ENCODE results near the gene CLDN12.

The CLDN12 gene

GRCh38 chr7:90425376-90425775 is 22.1 kb downstream of the CLDN12 start:
- Histone ChIP-seq H3K36me3 (ENCODE audit: control insufficient read depth, insufficient read depth, low read length) (no peaks in the 10 kb centered on the region), H2AFZ (no peak overlapping the region), H3K27ac (no peak overlapping the region), H3K27me3 (ENCODE audit: control insufficient read depth, insufficient read depth, low read length) (no peaks in the 10 kb centered on the region), H3K79me2 (no peaks in the 10 kb centered on the region), H3K4me1 (no peaks in the 10 kb centered on the region), H3K4me2 (ENCODE audit: low read length) (no peak overlapping the region), H3K9ac (no peak overlapping the region), H3K9me3 (ENCODE audit: control insufficient read depth, low read length) (no peaks in the 10 kb centered on the region), H3K4me3 (ENCODE audit: low read depth, low read length) (no peak overlapping the region)
- TF ChIP-seq CTCF (IDR thresholded peaks at IDR 0.05) = no peak

- Histone ChIP-seq H2AFZ (no peak overlapping the region), H3K36me3 (ENCODE audit: control insufficient read depth, insufficient read depth, low read length) (no peaks in the 10 kb centered on the region), H3K9ac (no peak overlapping the region), H3K4me3 (ENCODE audit: low read depth, low read length) (no peak overlapping the region), H3K9me3 (ENCODE audit: control insufficient read depth, low read length) (no peaks in the 10 kb centered on the region), H3K4me1 (no peaks in the 10 kb centered on the region), H3K79me2 (no peaks in the 10 kb centered on the region), H3K27me3 (ENCODE audit: control insufficient read depth, insufficient read depth, low read length) (no peaks in the 10 kb centered on the region), H3K27ac (no peak overlapping the region), H3K4me2 (ENCODE audit: low read length) (no peak overlapping the region)
- TF ChIP-seq CTCF (IDR thresholded peaks at IDR 0.05) = no peak
These were observed 27.6 kb downstream of the CLDN12 start for GRCh38 chr7:90430614-90431460.

GRCh38 chr7:90432752-90433151 is 29.5 kb downstream of the CLDN12 start:
- Histone ChIP-seq H3K27me3 (ENCODE audit: control insufficient read depth, insufficient read depth, low read length) (no peaks in the 10 kb centered on the region), H3K9me3 (ENCODE audit: control insufficient read depth, low read length) (no peaks in the 10 kb centered on the region), H3K9ac (no peak overlapping the region), H3K79me2 (no peaks in the 10 kb centered on the region), H3K4me1 (no peaks in the 10 kb centered on the region), H2AFZ (no peak overlapping the region), H3K4me2 (ENCODE audit: low read length) (no peak overlapping the region), H3K27ac (no peak overlapping the region), H3K36me3 (ENCODE audit: control insufficient read depth, insufficient read depth, low read length) (no peaks in the 10 kb centered on the region), H3K4me3 (ENCODE audit: low read depth, low read length) (no peak overlapping the region)
- TF ChIP-seq CTCF (IDR thresholded peaks at IDR 0.05) = no peak

- no peaks in the 10 kb centered on the region for H3K27me3 ChIP-seq (ENCODE audit: control insufficient read depth, insufficient read depth, low read length)
- no peaks in the 10 kb centered on the region for H3K4me1 ChIP-seq
- H3K27ac ChIP-seq = no peak overlapping the region
- H2AFZ ChIP-seq = no peak overlapping the region
- no peaks in the 10 kb centered on the region for H3K9me3 ChIP-seq (ENCODE audit: control insufficient read depth, low read length)
- H3K79me2 ChIP-seq = no peaks in the 10 kb centered on the region
- H3K4me2 ChIP-seq (ENCODE audit: low read length) = no peak overlapping the region
- no peak overlapping the region for H3K4me3 ChIP-seq (ENCODE audit: low read depth, low read length)
- TF ChIP-seq CTCF (IDR thresholded peaks at IDR 0.05) = no peak
- H3K36me3 ChIP-seq (ENCODE audit: control insufficient read depth, insufficient read depth, low read length) = no peaks in the 10 kb centered on the region
- no peak overlapping the region for H3K9ac ChIP-seq
These were observed 30.0 kb downstream of the CLDN12 start for GRCh38 chr7:90433221-90433620.

- no peak for TF ChIP-seq CTCF (IDR thresholded peaks at IDR 0.05)
- H3K79me2 ChIP-seq = no peaks in the 10 kb centered on the region
- no peaks in the 10 kb centered on the region for H3K4me1 ChIP-seq
- H2AFZ ChIP-seq = no peak overlapping the region
- H3K27me3 ChIP-seq (ENCODE audit: control insufficient read depth, insufficient read depth, low read length) = no peaks in the 10 kb centered on the region
- no peaks in the 10 kb centered on the region for H3K36me3 ChIP-seq (ENCODE audit: control insufficient read depth, insufficient read depth, low read length)
- H3K9ac ChIP-seq = no peak overlapping the region
- no peak overlapping the region for H3K4me2 ChIP-seq (ENCODE audit: low read length)
- H3K4me3 ChIP-seq (ENCODE audit: low read depth, low read length) = no peak overlapping the region
- H3K9me3 ChIP-seq (ENCODE audit: control insufficient read depth, low read length) = no peaks in the 10 kb centered on the region
- no peak overlapping the region for H3K27ac ChIP-seq
These were observed 42.4 kb downstream of the CLDN12 start for GRCh38 chr7:90445633-90446032.

All from parathyroid adenoma (tissue), 2 donors.